Hepatocyte (in vitro differentiated cells): ENCODE measurements around the gene CSNK2B. TPM values are rescaled to one million over a fixed set of nuclear protein-coding genes. Genes with fewer than 3 reads are reported as not detected.

Experiments used
- DNase-seq: peaks from one replicate; pipeline ENCODE4 v3.0.0-alpha.2; 2016; ENCODE audit warnings: low spot score
- H2AFZ ChIP-seq: fragments of 200-600 bp; sonication (generic); 2 replicates; pipeline ENCODE4 v1.6.0; 2016; ENCODE audit warnings: antibody characterized with exemption, mild to moderate bottlenecking
- H3K27ac ChIP-seq: fragments of 200-600 bp; sonication (generic); 2 replicates; pipeline ENCODE4 v1.5.1; 2016; ENCODE audit warnings: mild to moderate bottlenecking
- H3K27me3 ChIP-seq: fragments of 200-600 bp; sonication (generic); 2 replicates; pipeline ENCODE4 v1.6.1; 2016
- H3K36me3 ChIP-seq: fragments of 200-600 bp; sonication (generic); replicated peaks from 2 replicates; pipeline ENCODE4 v1.5.1; 2016; ENCODE audit warnings: low read depth; ENCODE audit not compliant: insufficient read depth
- H3K4me1 ChIP-seq: fragments of 200-600 bp; sonication (generic); 2 replicates; pipeline ENCODE4 v1.5.1; 2016; ENCODE audit warnings: mild to moderate bottlenecking, moderate library complexity; ENCODE audit not compliant: insufficient read depth
- H3K4me2 ChIP-seq: fragments of 200-600 bp; sonication (generic); 2 replicates; pipeline ENCODE4 v1.6.0; 2016
- H3K4me3 ChIP-seq: fragments of 200-600 bp; sonication (generic); 2 replicates; pipeline ENCODE4 v1.5.1; 2016; ENCODE audit warnings: mild to moderate bottlenecking
- H3K79me2 ChIP-seq: fragments of 200-600 bp; sonication (generic); 2 replicates; pipeline ENCODE4 v1.6.0; 2017; ENCODE audit warnings: mild to moderate bottlenecking
- H3K9me2 ChIP-seq: fragments of 200-600 bp; sonication (generic); replicated peaks from 2 replicates; pipeline ENCODE4 v1.6.0; 2017; ENCODE audit warnings: mild to moderate bottlenecking; ENCODE audit not compliant: insufficient read depth
- H3K9me3 ChIP-seq: fragments of 200-600 bp; sonication (generic); 2 replicates; pipeline ENCODE4 v1.5.1; 2016; ENCODE audit warnings: low read depth, mild to moderate bottlenecking
- H4K20me1 ChIP-seq: fragments of 200-600 bp; sonication (generic); 2 replicates; pipeline ENCODE4 v1.6.0; 2016; ENCODE audit warnings: mild to moderate bottlenecking; ENCODE audit not compliant: insufficient read depth, poor library complexity, severe bottlenecking
- EZH2 ChIP-seq: fragments of 200-600 bp; sonication (generic); IDR thresholded peaks from 2 replicates; pipeline ENCODE4 v1.6.1; 2016; ENCODE audit warnings: antibody characterized with exemption, mild to moderate bottlenecking, borderline replicate concordance
- EZH2phosphoT487 ChIP-seq: fragments of 200-600 bp; sonication (generic); IDR thresholded peaks from one replicate; pipeline ENCODE4 v1.6.1; 2018; ENCODE audit warnings: antibody characterized with exemption, mild to moderate bottlenecking, low read depth, moderate library complexity; ENCODE audit not compliant: unreplicated experiment, severe bottlenecking
- WGBS: methylation state at CpG from one replicate; pipeline ENCODE4 v1.1.6; 2016; ENCODE audit warnings: low lambda C conversion rate; ENCODE audit errors: missing lambda C conversion rate; 5-methylcytosine and 5-hydroxymethylcytosine counted together
- polyA plus RNA-seq: library from polyadenylated mRNA; unstranded; fragments of >200 nt; fragmentation: Nextera tagmentation; extraction: Ambion mirVana; gene quantifications from 2 replicates; pipeline ENCODE4 v1.2.1, GENCODE V29; 2016
- total RNA-seq: library from RNA; depleted of rRNA; stranded (reverse); fragments of >200 nt; gene quantifications from 2 replicates; pipeline ENCODE4 v1.2.3, GENCODE V29; 2014
- TF ChIP-seq, protein P1 (sequence below): fragments of 200-600 bp; sonication (generic); IDR thresholded peaks from 2 replicates; pipeline ENCODE4 v1.5.1; 2016; ENCODE audit warnings: antibody characterized with exemption, mild to moderate bottlenecking; ENCODE audit not compliant: poor library complexity

Gene CSNK2B
- total and polyA plus RNA-seq, 2 experiments from 2014 or later = 155 to 181 TPM

DNA sequence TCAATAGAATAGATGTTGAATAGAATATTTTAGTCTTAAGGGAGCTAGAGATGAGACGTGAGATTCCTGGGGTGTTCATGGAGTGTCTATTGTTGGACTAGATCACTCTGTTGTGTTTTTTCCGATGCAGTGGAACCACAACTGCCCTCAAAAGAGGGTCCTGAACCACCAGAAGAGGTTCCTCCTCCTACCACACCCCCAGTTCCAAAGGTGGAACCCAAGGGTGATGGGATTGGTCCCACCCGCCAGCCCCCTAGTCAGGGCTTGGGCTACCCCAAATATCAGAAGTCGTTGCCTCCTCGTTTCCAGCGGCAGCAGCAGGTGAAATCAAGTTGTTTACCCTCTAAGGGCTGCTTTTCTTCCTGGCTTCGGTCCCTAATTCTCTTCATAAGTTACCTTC is 36.9 kb upstream of the CSNK2B start:
- 97% methylated on average over 7 of the region's 7 CpGs for WGBS
- Histone ChIP-seq H4K20me1 (peaks cover 13% of the 10 kb centered on the region), H3K27me3 (no peaks in the 10 kb centered on the region), H2AFZ (no peak overlapping the region), H3K79me2 (peaks cover 32% of the 10 kb centered on the region), H3K4me1 (no peaks in the 10 kb centered on the region), H3K36me3 (no peaks in the 10 kb centered on the region), H3K4me3 (no peak overlapping the region), H3K27ac (no peak overlapping the region), H3K4me2 (no peak overlapping the region), H3K9me3 (no peaks in the 10 kb centered on the region), H3K9me2 (no peaks in the 10 kb centered on the region)
- DNase-seq = no peak
- no peak for TF ChIP-seq EZH2phosphoT487
- no peak for TF ChIP-seq EZH2
- TF ChIP-seq, protein P1, sequence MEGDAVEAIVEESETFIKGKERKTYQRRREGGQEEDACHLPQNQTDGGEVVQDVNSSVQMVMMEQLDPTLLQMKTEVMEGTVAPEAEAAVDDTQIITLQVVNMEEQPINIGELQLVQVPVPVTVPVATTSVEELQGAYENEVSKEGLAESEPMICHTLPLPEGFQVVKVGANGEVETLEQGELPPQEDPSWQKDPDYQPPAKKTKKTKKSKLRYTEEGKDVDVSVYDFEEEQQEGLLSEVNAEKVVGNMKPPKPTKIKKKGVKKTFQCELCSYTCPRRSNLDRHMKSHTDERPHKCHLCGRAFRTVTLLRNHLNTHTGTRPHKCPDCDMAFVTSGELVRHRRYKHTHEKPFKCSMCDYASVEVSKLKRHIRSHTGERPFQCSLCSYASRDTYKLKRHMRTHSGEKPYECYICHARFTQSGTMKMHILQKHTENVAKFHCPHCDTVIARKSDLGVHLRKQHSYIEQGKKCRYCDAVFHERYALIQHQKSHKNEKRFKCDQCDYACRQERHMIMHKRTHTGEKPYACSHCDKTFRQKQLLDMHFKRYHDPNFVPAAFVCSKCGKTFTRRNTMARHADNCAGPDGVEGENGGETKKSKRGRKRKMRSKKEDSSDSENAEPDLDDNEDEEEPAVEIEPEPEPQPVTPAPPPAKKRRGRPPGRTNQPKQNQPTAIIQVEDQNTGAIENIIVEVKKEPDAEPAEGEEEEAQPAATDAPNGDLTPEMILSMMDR = no peak

DNA sequence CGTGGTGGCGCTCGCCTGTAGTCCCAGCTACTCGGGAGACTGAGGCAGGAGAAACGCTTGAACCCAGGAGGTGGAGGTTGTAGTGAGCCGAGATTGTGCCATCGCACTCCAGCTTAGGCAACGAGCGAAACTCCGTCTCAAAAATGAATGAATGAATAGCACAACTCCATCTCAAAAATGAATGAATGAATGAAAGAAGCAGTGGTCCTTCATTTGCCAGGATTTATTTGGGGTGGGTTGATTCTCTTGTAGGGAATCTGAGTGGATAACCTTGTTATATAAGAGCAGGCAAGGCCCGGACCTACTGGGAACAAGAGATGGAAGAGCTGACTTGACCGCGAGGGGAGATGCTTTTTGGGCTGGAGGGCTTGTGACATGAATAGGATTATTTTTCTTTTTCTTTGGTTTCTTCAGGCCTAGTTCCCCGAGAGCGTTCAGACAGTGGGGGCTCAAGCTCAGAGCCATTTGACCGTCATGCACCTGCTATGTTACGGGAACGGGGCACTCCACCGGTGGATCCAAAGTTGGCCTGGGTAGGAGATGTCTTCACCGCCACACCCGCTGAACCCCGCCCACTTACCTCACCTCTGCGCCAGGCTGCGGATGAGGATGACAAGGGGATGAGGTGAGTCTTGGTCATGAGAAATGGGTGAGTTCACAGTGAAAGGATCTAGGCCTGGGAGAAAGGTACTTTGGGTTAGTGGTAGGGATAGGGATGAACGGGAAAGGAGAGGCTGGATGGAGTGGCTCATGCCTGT is 35.5 kb upstream of the CSNK2B start:
- no peak overlapping the region for H3K4me3 ChIP-seq
- H3K36me3 ChIP-seq = no peaks in the 10 kb centered on the region
- H3K9me2 ChIP-seq = no peaks in the 10 kb centered on the region
- H4K20me1 ChIP-seq = peaks cover 9% of the 10 kb centered on the region
- peaks cover 22% of the 10 kb centered on the region for H3K79me2 ChIP-seq
- 96% methylated on average over 25 of the region's 25 CpGs for WGBS
- H3K4me1 ChIP-seq = no peaks in the 10 kb centered on the region
- H3K4me2 ChIP-seq = no peak overlapping the region
- H3K9me3 ChIP-seq = no peaks in the 10 kb centered on the region
- TF ChIP-seq, protein P1 = no peak
- no peak for TF ChIP-seq EZH2phosphoT487
- no peak for TF ChIP-seq EZH2
- H3K27ac ChIP-seq = no peak overlapping the region
- H3K27me3 ChIP-seq = no peaks in the 10 kb centered on the region
- DNase-seq = no peak
- H2AFZ ChIP-seq = no peak overlapping the region

DNA sequence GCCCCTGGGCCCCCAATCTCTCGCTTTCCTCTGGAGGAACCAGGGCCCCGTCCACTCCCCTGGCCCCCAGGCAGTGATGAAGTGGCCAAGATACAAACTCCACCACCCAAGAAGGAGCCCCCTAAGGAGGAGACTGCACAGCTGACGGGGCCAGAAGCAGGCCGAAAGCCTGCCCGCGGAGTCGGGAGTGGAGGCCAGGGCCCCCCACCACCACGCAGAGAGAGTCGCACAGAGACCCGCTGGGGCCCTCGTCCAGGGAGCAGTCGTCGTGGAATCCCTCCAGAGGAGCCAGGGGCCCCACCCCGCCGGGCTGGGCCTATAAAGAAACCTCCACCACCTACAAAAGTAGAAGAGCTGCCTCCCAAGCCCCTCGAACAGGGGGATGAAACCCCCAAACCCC is 34.7 kb upstream of the CSNK2B start:
- no peak for TF ChIP-seq EZH2
- TF ChIP-seq EZH2phosphoT487 = no peak
- TF ChIP-seq, protein P1 = no peak
- no peaks in the 10 kb centered on the region for H3K27me3 ChIP-seq
- 92% methylated on average over 12 of the region's 16 CpGs for WGBS
- no peak overlapping the region for H3K4me3 ChIP-seq
- no peaks in the 10 kb centered on the region for H3K9me3 ChIP-seq
- H3K4me1 ChIP-seq = no peaks in the 10 kb centered on the region
- peaks cover 9% of the 10 kb centered on the region for H4K20me1 ChIP-seq
- H3K27ac ChIP-seq = no peak overlapping the region
- no peak overlapping the region for H3K4me2 ChIP-seq
- peaks cover 13% of the 10 kb centered on the region for H3K79me2 ChIP-seq
- H3K36me3 ChIP-seq = no peaks in the 10 kb centered on the region
- no peak for DNase-seq
- no peaks in the 10 kb centered on the region for H3K9me2 ChIP-seq
- H2AFZ ChIP-seq = no peak overlapping the region
